ENCODE measurements around the gene PCYT1A. TPM values are rescaled to one million over a fixed set of nuclear protein-coding genes. Genes with fewer than 3 reads are reported as not detected.

Gene PCYT1A
- total RNA-seq, 1 donor from 2014 or later: 66.2 TPM

DNA sequence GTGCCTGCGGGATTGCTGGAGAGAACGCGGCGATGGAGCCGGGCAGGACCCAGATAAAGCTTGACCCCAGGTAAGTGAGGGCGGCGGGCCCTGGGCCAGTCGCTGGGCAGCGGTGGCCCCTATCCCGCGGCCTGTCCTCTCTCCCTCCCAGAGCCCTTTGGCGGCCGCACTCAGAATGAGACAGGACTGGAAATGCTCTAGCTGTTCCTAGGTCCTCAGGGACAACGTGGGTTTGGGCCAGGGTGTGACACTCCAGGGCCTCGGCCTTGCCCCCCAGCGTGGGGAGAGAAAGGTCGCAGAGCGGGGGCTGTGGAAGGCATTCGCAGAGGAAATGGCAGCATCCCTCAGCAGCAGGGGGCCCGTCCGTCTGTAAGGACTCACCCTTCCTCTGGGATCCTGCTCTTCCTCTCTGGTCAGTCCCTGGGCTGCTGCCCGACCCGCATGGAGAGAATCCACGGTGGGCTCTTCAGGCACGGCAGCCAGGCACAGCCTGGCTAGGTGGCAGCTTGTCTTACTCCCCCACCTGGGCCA lies 70.8 kb downstream of the PCYT1A start:
- no peaks in the 10 kb centered on the region for H3K36me3 Mint-ChIP-seq (ENCODE audit: unreplicated experiment)
- H3K9me3 Mint-ChIP-seq (ENCODE audit: unreplicated experiment): no peaks in the 10 kb centered on the region
- TF ChIP-seq CTCF (IDR thresholded peaks at IDR 0.05): no peak
- no peak for DNase-seq (ENCODE audit: extremely low spot score, unreplicated experiment)
- H3K27me3 Mint-ChIP-seq (ENCODE audit: unreplicated experiment): no peaks in the 10 kb centered on the region
- no peak overlapping the region for H3K27ac Mint-ChIP-seq (ENCODE audit: unreplicated experiment)
- no peak overlapping the region for H3K4me3 Mint-ChIP-seq (ENCODE audit: unreplicated experiment)
- peaks cover 19% of the 10 kb centered on the region for H3K4me1 Mint-ChIP-seq (ENCODE audit: unreplicated experiment)

DNA sequence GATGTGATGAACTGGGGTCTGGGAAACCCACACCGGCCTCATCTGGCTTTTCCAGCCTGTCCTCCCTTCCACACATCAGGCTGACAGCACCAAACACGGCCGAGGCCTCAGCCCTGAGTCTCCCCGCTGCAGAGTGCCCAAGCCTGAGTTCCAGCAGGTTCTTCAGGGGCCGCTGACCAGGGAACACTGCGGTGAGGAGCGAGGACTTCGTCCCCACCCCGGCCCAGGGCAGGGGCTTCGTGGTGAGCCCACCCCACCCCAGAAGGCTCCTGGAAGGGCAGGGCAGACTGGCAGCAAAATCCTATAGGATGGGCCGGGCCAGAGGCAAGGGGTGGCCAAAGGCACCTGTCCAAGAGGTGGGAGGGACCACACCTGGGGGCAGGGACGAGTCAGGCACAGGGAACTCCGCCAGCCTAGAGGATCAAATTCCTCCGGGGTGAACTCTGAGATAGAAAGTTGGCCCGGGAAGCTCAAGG lies 71.4 kb downstream of the PCYT1A start, which contains the start of gene SLC51A:
Gene SLC51A (plus strand): TSS at position 446 of the 476 bp plus-strand sequence. CDS start 179 bp downstream, outside the sequence.
- peak; percentile 84 for DNase-seq (ENCODE audit: extremely low spot score, unreplicated experiment)
- H3K27ac Mint-ChIP-seq (ENCODE audit: unreplicated experiment): no peak within 1 kb of the TSS
- no peaks in the 10 kb centered on the region for H3K36me3 Mint-ChIP-seq (ENCODE audit: unreplicated experiment)
- H3K27me3 Mint-ChIP-seq (ENCODE audit: unreplicated experiment): no peaks in the 10 kb centered on the region
- TF ChIP-seq CTCF (IDR thresholded peaks at IDR 0.05): no peak
- H3K9me3 Mint-ChIP-seq (ENCODE audit: unreplicated experiment): no peaks in the 10 kb centered on the region
- H3K4me3 Mint-ChIP-seq (ENCODE audit: unreplicated experiment): peak within 1 kb of the TSS; percentile 18
- peaks cover 19% of the 10 kb centered on the region for H3K4me1 Mint-ChIP-seq (ENCODE audit: unreplicated experiment)

DNA sequence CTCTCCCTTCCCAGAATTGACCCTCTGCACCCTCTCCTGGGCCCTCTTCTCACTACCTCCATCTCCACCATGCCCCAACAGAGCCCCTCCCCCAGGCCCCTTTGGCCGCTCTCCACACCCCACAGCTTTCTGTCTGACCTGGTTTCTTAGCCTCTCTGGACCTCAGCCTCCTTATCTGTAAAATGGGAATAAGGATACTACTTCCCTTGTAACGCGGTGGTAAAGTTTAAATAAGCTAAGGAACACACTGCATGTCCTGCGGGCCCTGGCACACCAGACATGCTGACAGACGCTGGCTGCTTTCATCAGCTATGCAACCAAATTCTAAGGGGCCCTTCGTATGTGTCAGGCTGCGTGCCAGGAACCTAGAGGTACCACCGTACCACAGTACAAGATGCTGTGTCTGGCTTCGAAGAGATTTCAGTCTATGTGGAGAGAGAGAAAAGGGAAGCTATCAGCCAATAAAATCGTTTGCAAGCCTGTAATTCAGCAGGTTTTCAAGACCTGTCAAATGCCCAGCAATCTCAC lies 72.0 kb downstream of the PCYT1A start:
- DNase-seq (ENCODE audit: extremely low spot score, unreplicated experiment): no peak
- H3K4me3 Mint-ChIP-seq (ENCODE audit: unreplicated experiment): no peak overlapping the region
- no peaks in the 10 kb centered on the region for H3K9me3 Mint-ChIP-seq (ENCODE audit: unreplicated experiment)
- H3K27me3 Mint-ChIP-seq (ENCODE audit: unreplicated experiment): peaks cover 2% of the 10 kb centered on the region
- H3K4me1 Mint-ChIP-seq (ENCODE audit: unreplicated experiment): peaks cover 19% of the 10 kb centered on the region
- TF ChIP-seq CTCF (IDR thresholded peaks at IDR 0.05): no peak
- no peak overlapping the region for H3K27ac Mint-ChIP-seq (ENCODE audit: unreplicated experiment)
- no peaks in the 10 kb centered on the region for H3K36me3 Mint-ChIP-seq (ENCODE audit: unreplicated experiment)

DNA sequence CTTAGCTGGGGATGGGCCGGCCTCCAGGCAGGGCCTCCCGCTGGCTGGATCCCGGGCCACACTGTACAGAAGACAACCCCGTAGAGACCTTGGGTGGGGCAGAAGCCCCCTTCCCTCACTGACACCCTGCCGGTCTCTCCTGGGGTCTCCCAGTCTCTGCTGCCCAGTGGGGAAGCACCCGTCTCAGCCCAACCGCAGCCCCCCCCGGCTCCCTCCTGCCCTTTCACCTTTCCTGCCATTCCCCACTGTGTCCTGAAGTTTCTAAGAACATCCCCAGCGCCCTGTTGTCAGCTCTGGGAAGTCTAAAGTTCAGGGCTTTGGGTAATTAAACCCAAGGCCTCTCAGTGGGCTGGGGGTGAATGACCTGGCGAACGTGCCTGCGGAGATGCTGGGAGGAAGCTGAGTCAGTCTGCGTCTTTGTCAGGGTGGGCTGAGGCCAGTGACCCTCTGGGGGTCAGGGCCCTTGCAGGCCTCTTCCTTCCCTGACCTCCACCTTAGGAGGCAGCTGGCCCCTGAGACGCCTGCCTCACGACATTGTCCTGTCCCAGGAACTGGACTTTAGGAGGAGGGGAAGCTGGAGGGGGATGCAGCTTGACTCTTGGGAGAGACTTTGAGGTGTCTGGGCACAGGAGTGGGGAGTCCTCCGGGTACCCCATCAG lies 72.6 kb downstream of the PCYT1A start:
- H3K27me3 Mint-ChIP-seq (ENCODE audit: unreplicated experiment): peaks cover 9% of the 10 kb centered on the region
- DNase-seq (ENCODE audit: extremely low spot score, unreplicated experiment): no peak
- no peaks in the 10 kb centered on the region for H3K36me3 Mint-ChIP-seq (ENCODE audit: unreplicated experiment)
- no peak overlapping the region for H3K4me3 Mint-ChIP-seq (ENCODE audit: unreplicated experiment)
- H3K27ac Mint-ChIP-seq (ENCODE audit: unreplicated experiment): no peak overlapping the region
- peaks cover 19% of the 10 kb centered on the region for H3K4me1 Mint-ChIP-seq (ENCODE audit: unreplicated experiment)
- TF ChIP-seq CTCF (IDR thresholded peaks at IDR 0.05): no peak
- no peaks in the 10 kb centered on the region for H3K9me3 Mint-ChIP-seq (ENCODE audit: unreplicated experiment)

All from osteocyte (in vitro differentiated cells).